ENCODE results near the gene IQSEC2.

GRCh38 chrX:53309837-53310236 is 28.5 kb upstream of the IQSEC2 start:
- TF ChIP-seq CTCF (IDR thresholded peaks at IDR 0.05; ENCODE audit: low read depth, low read length): no peak
- TF ChIP-seq EZH2phosphoT487 (IDR thresholded peaks at IDR 0.05; ENCODE audit: low read depth): no peak
